ENCODE measurements around the gene MIER1.

MIER1 gene

DNA sequence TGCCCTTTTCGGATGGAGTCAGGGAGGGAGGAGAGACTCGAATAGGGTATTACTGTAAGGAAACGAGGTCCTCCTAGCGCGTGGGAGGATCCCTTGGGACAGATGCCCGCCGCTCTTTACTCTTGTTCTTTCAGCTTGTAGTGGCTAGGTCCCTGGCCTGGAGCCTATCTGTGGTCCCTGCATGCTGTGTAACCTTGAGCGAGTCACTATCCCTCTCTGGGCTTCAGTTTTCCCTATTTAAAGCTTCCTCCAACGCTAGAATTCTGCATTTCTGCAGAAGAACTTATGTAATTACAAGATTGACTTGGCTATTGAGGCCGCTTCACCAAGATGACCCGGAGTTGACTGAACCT, 744 bp downstream of the MIER1 start:
- Histone ChIP-seq H3K36me3 (ENCODE audit: low read length) (no peaks in the 10 kb centered on the region), H3K79me2 (ENCODE audit: insufficient read depth, low read length) (peaks cover 40% of the 10 kb centered on the region), H3K9ac (ENCODE audit: low read length) (peak overlapping the region; percentile 85), H3K4me3 (ENCODE audit: insufficient read depth, low read length, poor library complexity, severe bottlenecking) (peak overlapping the region; percentile 83), H3K27ac (ENCODE audit: low read depth, low read length) (peak overlapping the region; percentile 76), H3F3A (ENCODE audit: insufficient read depth) (peaks cover 31% of the 10 kb centered on the region), H3K4me2 (ENCODE audit: low read depth, low read length, poor library complexity, severe bottlenecking) (peak overlapping the region; percentile 88), H4K20me1 (ENCODE audit: low read depth, low read length) (no peaks in the 10 kb centered on the region), H3K9me2 (replicated peaks; ENCODE audit: insufficient read depth, low read length) (no peaks in the 10 kb centered on the region), H2AFZ (ENCODE audit: low read depth, low read length, severe bottlenecking) (peak overlapping the region; percentile 45), H3K27me3 (ENCODE audit: low read length) (no peaks in the 10 kb centered on the region), H3K9me3 (ENCODE audit: insufficient read depth, low read length) (no peaks in the 10 kb centered on the region)
- TF ChIP-seq EZH2phosphoT487 (conservative IDR thresholded peaks at IDR 0.05; ENCODE audit: low read length): no peak
- TF ChIP-seq, protein P1, sequence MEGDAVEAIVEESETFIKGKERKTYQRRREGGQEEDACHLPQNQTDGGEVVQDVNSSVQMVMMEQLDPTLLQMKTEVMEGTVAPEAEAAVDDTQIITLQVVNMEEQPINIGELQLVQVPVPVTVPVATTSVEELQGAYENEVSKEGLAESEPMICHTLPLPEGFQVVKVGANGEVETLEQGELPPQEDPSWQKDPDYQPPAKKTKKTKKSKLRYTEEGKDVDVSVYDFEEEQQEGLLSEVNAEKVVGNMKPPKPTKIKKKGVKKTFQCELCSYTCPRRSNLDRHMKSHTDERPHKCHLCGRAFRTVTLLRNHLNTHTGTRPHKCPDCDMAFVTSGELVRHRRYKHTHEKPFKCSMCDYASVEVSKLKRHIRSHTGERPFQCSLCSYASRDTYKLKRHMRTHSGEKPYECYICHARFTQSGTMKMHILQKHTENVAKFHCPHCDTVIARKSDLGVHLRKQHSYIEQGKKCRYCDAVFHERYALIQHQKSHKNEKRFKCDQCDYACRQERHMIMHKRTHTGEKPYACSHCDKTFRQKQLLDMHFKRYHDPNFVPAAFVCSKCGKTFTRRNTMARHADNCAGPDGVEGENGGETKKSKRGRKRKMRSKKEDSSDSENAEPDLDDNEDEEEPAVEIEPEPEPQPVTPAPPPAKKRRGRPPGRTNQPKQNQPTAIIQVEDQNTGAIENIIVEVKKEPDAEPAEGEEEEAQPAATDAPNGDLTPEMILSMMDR (IDR thresholded peaks at IDR 0.05; ENCODE audit: insufficient read depth, low read length, poor library complexity, severe bottlenecking): no peak

DNA sequence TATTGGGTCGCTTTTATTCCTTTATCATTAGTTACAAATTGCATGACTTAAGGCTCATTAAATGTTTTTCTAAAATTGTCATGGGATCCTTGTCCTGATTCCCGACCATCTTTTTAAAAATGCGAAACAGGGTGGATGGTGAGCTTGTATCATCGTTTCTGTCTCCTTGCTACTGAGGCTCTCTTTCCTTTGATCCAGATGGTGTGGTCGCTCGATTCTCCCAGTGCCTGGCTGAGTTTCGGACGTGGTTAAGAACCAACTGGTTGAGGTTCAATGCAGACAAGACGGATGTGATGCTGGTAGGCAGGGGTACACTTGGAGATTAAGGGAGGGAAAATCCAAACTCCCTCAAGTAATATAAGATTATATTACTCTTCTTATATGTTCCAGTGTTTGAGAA, 1.2 kb downstream of the MIER1 start:
- Histone ChIP-seq H2AFZ (ENCODE audit: low read depth, low read length, severe bottlenecking) (no peak overlapping the region), H3K79me2 (ENCODE audit: insufficient read depth, low read length) (peaks cover 44% of the 10 kb centered on the region), H4K20me1 (ENCODE audit: low read depth, low read length) (no peaks in the 10 kb centered on the region), H3K27ac (ENCODE audit: low read depth, low read length) (no peak overlapping the region), H3K36me3 (ENCODE audit: low read length) (no peaks in the 10 kb centered on the region), H3K27me3 (ENCODE audit: low read length) (no peaks in the 10 kb centered on the region), H3K9ac (ENCODE audit: low read length) (peak overlapping the region; percentile 85), H3K4me3 (ENCODE audit: insufficient read depth, low read length, poor library complexity, severe bottlenecking) (peak overlapping the region; percentile 83), H3K9me3 (ENCODE audit: insufficient read depth, low read length) (no peaks in the 10 kb centered on the region), H3K9me2 (replicated peaks; ENCODE audit: insufficient read depth, low read length) (no peaks in the 10 kb centered on the region), H3K4me2 (ENCODE audit: low read depth, low read length, poor library complexity, severe bottlenecking) (peak overlapping the region; percentile 88), H3F3A (ENCODE audit: insufficient read depth) (peaks cover 31% of the 10 kb centered on the region)
- TF ChIP-seq, protein P1 (IDR thresholded peaks at IDR 0.05; ENCODE audit: insufficient read depth, low read length, poor library complexity, severe bottlenecking): no peak
- no peak for TF ChIP-seq EZH2phosphoT487 (conservative IDR thresholded peaks at IDR 0.05; ENCODE audit: low read length)

DNA sequence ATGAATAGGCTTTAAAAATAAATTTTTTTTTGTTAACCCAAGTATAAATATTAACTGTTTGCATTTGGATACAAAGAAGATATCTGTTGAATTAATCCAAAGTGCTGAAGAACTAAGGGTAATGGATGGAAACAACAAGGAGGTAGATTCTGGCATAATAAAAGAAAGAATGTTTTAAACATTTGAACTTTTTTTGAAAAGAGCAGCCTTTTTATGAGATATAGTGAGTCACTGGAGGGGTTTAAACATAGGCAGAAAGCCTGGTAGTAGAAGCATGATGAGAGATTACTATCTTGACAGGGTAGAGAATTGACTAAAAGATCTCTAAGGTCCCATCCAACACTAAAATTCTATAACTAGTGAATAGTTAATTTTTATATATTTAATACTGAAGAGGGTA, 2.7 kb downstream of the MIER1 start:
- Histone ChIP-seq H2AFZ (ENCODE audit: low read depth, low read length, severe bottlenecking) (no peak overlapping the region), H3K4me2 (ENCODE audit: low read depth, low read length, poor library complexity, severe bottlenecking) (peak overlapping the region; percentile 88), H3K9ac (ENCODE audit: low read length) (no peak overlapping the region)

More for the DNA sequence above, 2.7 kb downstream of the MIER1 start:
- Histone ChIP-seq H3K36me3 (ENCODE audit: low read length) (no peaks in the 10 kb centered on the region), H3K9me2 (replicated peaks; ENCODE audit: insufficient read depth, low read length) (no peaks in the 10 kb centered on the region), H3K27me3 (ENCODE audit: low read length) (no peaks in the 10 kb centered on the region), H3K79me2 (ENCODE audit: insufficient read depth, low read length) (peaks cover 60% of the 10 kb centered on the region), H3K27ac (ENCODE audit: low read depth, low read length) (peak overlapping the region; percentile 7; the same call in 1 of the 2 replicates), H3K4me3 (ENCODE audit: insufficient read depth, low read length, poor library complexity, severe bottlenecking) (no peak overlapping the region), H3K9me3 (ENCODE audit: insufficient read depth, low read length) (no peaks in the 10 kb centered on the region), H3F3A (ENCODE audit: insufficient read depth) (peaks cover 31% of the 10 kb centered on the region), H4K20me1 (ENCODE audit: low read depth, low read length) (0 out of 2 replicates have a peak, but pooled peaks cover 11% of the 10 kb centered on the region)
- TF ChIP-seq EZH2phosphoT487 (conservative IDR thresholded peaks at IDR 0.05; ENCODE audit: low read length): no peak
- TF ChIP-seq, protein P1 (IDR thresholded peaks at IDR 0.05; ENCODE audit: insufficient read depth, low read length, poor library complexity, severe bottlenecking): no peak

Measured in SU-DHL-6 (cell line).